HG02571 (cell line): ENCODE data around the gene MORN2.
"Not testable (repeated sequence)": the region's sequence is repeated elsewhere in the genome, so short reads cannot be mapped to it uniquely, and the experiment has no call there.

Experiments used
- ATAC-seq: cut with Tn5 transposase; IDR thresholded peaks from one replicate; pipeline ENCODE4 v1.9.1; 2021; ENCODE audit warnings: mild to moderate bottlenecking, moderate library complexity; ENCODE audit not compliant: unreplicated experiment

Gene MORN2

DNA sequence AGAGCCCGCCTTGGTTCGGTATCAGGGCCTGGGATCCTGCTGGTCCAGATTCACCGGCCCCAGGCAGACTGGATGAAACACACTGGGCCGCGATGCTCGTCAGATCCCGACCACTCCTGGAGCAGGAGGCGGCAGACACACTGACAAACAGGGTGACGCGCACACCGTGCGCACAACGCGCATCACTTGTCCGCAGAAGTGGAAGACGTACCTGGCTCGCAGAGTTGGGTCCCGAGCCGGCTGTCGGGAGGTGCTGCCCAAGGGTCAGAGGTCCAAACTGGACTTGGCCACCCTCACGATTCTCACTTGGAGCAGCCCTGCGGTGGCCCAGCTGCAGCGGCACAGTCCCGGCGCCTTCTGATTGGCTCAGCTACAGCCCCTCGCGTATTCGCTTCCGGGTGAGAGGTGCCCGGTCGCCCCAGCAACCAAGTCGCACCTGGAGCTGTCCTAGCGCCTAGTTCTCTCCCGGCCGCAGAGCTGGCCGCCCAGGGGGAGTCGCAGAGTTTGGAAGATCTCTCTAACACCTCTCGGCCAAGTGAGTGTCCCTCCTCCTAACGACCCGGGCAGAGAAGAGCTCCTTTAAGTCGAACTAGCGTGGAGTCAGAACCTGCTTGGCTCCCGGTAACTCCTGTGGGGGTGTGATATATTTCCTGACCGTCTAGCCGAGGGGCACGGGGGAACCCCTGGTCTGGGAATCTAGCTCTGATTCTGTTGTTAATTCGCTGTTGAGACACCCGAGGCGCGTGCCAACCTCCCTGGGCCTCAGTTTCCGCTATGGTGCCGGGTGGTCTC lies at the start of gene MORN2, which contains the start of gene DHX57:
Gene MORN2 (plus strand): TSS at position 401 of the 792 bp plus-strand sequence.
Gene DHX57 (minus strand): TSS at position 359 of the 792 bp plus-strand sequence. CDS start 7,529 bp downstream, outside the sequence.
- ATAC-seq, result peak; percentile 100

DNA sequence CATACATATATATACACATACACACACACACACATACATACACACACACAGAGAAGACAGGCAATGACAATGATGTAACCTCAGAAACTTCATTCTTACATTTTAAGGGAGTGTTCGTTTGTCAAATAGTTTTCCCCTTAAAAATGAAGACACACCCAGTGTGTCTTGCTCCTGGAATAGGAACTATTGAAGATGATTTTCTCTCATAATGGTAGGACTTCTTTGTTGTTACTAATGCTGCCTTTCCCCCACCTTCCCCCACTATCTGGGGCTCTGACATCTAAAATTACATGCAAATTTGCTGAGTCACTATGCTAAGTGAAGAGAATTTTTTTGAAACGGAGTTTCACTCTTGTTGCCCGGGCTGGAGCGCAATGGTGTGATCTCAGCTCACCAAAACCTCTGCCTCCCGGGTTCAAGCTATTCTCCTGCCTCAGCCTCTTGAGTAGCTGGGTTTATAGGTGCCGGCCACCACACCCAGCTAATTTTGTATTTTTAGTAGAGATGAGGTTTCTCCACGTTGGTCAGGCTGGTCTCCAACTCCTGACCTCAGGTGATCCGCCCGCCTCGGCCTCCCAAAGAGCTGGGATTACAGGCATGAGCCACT lies 48.1 kb upstream of the MORN2 start:
- not testable (repeated sequence) for ATAC-seq

DNA sequence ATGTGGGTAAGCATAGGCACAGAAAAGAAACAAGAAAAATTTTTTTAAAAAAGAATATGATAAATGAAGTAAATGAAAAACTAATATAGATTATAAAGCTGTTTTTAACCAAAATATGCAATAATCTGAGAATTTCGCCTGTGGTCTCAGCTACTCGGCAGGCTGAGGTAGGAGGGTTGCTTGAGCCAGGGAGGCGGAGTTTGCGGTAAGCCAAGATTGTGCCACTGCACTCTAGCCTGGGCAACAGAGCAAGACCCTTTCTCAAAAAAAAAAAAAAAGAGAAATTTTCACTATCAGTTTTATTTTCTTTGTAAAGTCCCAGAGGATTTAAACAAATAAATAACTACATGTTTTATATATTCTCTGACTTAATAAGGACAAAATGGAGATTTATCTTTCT lies 47.3 kb upstream of the MORN2 start:
- no peak for ATAC-seq

DNA sequence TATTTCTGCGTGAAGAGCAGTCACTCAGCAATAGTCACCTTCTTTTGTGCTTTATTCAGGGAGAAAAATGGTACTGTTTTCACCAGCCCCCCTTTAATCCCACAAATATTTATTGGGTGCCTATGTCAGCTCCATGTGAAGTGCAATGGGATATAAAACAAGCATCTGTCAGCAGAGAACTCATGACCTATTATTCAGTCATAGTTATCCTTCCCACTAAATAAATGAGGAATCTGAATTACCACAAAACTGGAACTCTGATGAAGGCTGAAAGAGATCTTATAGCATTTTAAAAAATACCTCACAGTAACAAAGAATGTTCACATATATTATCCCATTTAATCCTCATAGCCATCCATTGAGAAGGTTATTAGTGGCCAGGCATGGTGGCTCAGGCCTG lies 45.8 kb upstream of the MORN2 start:
- no peak for ATAC-seq

DNA sequence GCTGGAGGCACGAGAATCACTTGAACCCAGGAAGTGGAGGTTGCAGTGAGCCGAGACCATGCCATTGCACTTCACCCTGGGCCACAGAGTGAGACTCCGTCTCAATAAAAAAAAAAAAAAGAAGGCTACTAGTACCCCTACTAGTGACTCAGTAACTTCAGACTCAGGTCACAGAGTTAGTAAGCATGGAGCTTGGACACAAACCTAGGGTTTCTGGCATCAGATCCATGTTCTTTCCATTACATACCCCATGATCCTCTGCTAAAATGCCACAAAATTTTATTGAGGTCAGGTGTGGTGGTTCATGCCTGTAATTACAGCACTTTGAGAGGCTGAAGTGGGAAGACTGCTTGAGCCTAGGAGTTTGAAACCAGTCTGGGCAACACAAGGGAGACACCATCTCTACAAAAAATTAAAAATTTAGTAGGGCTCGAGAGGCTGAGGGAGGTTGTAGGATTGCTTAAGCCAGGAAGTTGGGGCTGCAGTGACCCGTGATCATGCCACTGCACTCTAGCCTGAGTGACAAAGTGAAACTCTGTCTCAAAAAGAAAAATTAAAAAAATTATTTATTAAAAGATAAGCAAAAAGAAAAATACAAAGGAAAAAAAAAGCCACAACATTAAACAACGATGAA lies 45.1 kb upstream of the MORN2 start:
- no peak for ATAC-seq

DNA sequence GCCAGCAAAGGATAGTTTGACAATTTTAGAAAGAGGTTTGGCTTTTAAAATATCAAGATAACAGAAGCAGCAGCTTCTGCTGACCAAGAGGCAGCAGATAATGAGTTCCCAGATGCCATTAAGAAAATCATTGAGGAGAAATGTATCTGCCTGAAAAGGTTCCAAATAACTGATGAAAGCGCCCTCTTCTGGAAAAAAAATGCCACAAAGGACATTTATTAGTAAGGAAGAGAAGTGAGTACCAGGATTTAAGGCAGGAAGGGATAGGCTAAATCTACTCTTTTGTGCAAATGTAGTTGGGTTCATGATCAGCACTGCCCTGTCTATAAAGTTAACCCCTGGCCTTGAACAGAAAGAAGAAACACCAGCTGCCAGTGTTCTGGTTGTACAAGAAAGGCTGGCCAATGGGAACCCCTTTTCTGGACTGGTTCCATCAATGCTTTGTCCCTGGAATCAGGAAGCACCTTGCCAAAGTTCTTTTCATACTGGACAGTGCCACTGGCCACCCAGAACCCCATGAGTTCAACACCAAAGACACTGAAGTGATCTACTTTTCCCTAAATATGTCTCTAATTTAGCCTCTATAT lies 40.7 kb upstream of the MORN2 start:
- no peak for ATAC-seq

DNA sequence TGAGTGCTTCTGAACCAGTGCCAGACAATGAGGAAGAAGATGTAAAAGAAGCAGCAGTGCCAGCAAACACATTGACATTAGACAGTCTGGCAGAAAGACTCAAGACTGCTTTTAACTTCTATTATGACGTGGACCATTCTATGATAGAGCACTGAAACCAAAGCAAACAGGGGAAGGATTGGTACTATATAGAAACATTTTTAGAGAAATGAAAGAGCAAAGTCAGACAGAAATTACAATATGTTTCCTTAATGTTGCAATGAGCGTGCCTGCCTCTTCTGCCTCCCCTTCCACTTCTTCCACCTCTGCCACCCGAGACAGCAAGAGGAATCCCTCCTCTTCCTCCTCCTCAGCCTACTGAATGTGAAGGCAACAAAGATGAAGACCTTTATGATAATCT lies 39.8 kb upstream of the MORN2 start:
- ATAC-seq, result peak; percentile 86

DNA sequence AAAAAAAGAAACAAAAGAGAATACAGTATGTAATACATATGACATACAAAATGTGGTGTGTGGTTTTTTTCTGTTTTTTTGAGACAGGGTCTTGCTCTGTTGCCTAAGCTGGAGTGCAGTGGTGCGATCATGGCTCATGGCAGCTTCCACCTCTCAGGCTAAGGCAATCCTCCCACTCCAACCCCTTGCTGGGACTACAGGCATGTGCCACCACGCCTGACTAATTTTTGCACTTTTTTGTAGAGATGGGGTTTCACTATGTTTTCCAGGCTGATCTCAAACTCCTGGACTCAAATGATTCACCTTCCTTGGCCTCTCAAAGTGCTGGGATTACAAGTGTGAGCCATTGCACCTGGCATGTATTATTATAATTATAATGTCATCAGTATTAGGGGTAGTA lies 39.0 kb upstream of the MORN2 start:
- ATAC-seq, result no peak

DNA sequence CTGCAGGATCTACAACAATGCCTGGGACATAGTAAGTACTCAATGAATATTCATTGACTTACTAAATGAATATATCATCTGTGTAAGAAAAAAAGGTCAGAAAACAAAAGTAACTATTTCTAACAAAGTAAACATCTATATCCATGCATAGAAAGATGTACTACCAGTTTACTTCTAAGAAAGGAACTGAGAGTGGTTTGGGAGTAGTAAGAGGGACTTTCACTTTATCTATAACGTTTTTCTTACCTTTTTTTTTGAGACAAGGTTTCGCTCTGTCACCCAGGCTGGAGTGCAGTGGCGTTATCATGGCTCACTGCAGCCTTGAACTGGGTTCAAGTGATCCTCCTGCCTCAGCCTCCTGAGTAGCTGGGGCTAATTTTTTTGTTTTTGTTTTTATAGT lies 25.7 kb upstream of the MORN2 start:
- ATAC-seq, result peak; percentile 74

DNA sequence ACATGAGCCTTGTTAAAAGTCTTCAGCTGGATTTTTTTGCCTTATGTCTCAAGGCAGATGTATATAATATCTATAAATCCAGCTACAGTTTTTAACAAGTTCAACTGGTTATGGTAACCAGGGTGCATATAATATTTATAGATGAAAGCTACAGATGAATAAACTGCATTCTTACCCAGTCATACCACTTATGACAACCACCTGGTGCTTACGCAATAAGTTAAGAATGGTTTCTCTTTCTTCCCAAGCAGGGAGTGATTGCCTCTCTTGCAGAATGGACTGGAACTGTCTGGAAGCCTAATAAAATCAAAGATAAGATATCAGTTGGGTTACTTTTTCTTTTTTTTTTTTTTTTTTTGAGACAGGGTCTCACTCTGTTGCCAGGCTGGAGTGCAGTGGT lies 19.6 kb upstream of the MORN2 start:
- ATAC-seq, result no peak

DNA sequence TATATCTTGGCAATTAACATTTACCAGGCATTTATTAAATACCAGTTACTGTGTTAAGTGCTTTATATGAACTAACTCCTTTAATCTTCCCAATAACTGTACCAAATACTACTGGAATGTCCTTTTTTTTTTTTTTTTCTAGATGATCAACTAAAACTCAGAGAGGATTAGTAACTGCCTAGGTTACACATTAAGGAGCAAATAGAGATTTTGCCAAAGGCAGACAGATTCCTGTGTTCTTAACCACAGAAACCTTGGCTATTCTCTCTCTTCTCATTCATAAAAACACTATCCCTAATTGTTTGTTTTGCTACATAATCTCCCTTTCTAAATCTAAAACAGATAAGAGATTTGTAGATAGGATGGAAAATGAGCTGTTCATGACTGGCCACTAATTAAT lies 13.3 kb upstream of the MORN2 start:
- ATAC-seq, result no peak

DNA sequence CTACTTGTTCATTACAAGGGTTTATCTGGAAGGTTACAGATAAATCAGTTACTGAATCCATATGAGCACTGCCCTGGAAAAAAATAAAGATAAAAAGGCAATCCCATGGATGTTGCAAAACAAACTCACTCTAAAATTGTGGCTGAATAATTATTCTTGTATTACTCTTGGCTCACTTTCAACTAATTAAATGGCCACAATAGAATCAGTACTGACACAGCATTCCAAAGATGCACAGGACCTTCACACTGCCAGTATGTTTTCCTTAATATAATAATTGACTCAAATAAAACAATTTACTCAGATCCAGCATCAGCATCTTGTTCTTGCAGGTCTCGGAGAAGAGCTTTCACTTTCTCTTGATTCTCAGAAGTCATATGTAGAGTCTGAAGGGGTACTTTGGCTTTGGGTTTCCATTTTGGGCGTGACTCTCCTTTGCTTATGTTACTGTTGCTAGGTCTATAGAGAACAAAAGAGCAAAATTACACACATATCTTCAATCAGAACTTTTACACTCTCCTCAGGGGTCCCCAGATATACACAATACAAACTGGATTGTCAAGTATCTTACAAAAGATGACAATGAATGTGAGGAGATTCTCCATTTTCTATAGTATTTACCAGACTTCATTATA lies 12.6 kb upstream of the MORN2 start:
- no peak for ATAC-seq

DNA sequence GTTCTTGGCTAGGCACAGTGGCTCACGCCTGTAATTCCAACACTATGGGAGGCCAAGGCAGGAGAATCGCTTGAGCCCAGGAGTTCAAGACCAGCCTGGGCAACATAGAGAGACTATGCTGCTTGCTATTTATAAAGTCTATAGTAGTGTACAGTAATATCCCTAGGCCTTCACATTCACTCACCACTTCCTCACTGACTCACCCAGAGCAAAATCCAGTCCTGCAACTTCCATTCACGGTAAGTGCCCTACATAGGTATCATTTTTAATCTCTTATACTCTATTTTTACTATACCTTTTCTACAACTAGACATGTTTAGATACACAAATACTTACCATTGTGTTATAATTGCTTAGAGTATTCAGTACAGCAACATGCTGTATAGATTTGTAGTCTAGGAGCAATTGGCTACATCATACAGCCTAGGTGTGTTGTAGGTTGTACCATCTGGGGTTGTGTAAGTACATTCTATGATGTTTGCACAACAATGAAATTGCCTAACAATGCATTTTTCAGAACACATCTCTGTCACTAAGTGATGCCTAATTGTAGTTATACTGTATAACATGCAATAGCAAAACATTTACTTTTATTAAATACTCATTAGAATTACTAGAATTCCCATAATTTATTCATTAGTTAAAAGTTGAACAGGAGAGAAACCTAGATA lies 8.9 kb upstream of the MORN2 start:
- ATAC-seq, result no peak

DNA sequence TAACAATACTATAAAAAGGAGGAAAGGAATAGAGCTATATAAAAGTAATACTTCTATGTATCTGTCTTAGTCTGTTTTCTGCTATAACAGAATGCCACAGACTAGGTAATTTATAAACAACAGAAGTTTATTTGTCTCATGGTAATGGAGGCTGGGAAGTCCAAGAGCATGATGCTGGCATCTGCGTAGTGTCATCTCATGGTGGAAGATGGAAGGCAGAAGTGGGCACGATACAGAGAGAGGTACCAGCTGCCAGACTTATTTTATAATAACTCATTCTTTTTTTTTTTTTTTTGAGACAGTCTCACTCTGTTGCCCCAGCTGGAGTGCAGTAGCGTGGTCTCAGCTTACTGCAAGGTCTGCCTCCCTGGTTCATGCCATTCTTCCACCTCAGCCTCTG lies 4.3 kb upstream of the MORN2 start:
- ATAC-seq, result no peak

DNA sequence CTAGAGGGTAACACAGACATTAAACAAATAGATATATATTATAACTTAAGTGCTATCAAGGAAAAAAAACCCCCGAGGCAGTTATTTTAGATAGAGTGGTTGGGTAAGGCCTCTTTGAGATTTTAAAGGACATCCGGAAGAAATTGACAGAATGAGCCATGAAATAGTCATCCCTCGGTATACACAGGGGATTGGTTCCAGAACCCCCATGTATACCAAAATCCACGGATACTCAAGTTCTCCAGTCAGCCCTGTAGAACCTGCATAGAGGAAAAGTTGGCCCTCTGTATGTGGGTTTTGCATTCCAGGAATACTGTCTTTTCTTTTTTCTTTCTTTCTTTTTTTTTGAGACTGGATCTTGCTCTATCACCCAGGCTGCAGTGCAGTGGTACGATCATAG lies 2.0 kb upstream of the MORN2 start:
- no peak for ATAC-seq

DNA sequence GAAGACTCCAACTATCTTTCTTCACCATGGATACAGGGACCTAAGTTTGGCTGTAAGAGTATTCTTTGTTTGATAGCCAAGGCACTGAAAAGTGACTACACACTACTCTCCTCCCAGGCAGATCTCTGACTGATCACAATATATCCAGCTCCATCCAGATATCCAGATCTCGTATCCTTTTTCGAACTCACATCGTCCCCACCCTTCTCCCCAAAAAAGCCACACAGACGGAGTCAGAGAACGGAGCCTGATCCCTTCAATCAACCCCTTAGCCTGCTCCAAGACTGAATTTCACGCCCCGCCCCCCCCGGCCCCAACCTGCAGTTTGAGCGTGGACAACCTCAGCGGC lies 575 bp upstream of the MORN2 start:
- no peak for ATAC-seq

DNA sequence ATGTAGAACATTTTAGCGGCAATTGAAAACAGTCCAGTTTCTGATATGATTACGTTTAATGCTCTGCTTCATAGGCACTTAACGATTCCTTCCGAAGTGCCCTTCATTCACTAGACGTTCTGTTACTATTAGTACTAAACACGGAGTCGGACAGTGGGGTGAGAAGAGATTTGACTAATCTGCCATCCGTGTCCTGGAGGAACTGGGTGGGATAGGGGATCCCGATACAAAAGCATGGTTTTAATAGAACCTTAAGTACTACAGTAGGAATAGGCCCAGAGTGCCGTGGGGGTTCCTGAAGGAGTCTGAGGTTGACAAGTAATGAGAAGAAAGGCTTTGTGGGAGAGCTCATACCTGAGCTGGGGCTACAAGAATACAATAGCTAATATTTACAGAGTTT lies 631 bp downstream of the MORN2 start:
- no peak for ATAC-seq

DNA sequence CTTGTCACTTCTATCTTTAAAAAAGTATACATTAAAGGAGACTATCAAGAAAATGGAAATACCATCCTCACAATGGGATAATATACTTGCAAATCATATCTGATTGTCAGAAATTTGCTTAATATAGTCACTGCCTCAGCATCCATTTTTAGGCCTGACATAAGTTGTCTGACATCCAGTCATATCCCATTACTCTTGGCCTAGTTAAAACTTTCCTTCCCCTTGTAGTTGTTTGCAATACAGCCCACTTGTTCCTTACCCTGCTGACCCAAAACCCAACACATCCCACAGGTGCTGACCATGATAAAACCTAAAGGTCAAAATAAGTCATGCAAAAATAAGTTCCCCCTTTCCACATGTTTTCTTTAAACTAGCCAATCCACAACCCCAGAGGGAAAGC lies 10.3 kb downstream of the MORN2 start:
- ATAC-seq, result no peak

DNA sequence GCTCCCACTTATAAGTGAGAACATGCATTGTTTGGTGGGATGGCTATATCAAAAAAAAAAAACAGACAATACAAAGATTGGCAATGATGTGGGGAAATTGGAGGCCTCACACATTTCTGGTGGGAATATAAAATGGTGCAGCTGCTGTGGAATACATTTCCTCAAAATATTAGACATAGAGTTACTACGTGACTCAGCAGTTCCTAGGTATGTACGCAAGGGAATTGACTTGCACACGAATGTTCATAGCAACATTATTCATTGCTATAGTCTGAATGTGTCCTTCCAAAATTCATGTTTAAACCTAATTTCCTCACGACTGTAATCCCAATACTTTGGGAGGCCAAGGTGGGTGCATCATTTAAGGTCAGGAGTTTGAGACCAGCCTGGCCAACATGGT lies 11.6 kb downstream of the MORN2 start:
- no peak for ATAC-seq

DNA sequence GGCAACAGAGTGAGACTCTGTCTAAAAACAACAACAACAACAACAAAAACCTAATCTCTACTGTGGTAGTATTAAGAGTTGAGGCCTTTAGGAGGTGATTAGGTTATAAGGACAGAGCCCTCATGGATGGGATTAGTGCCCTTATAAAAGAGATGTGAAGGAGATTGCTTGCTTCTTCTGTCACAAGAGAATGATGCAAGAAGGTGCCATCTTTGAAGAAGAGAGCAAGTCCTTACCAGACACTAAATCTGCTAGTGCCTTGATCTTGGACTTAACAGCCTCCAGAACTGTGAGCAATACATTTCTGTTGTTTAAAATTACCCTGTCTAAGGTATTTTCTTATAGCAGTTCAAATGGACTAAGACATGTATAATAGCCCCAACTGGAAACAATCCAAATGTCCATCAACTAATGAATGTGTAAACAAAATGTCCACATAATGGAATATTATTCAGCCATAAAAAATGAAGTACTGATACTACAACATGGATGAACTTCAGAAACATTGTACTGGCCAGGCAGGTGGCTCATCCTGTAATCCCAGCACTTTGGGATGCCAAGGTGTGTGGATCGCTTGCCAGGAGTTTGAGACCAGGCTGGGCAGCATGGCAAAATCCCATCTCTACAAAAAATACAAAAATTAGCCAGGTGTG lies 12.3 kb downstream of the MORN2 start:
- ATAC-seq, result no peak
